ENCODE data around the gene ZNF181.

The ZNF181 gene

GRCh38 chr19:34757441-34757840, 23.4 kb downstream of the ZNF181 start:
- no peak for DNase-seq

DNA sequence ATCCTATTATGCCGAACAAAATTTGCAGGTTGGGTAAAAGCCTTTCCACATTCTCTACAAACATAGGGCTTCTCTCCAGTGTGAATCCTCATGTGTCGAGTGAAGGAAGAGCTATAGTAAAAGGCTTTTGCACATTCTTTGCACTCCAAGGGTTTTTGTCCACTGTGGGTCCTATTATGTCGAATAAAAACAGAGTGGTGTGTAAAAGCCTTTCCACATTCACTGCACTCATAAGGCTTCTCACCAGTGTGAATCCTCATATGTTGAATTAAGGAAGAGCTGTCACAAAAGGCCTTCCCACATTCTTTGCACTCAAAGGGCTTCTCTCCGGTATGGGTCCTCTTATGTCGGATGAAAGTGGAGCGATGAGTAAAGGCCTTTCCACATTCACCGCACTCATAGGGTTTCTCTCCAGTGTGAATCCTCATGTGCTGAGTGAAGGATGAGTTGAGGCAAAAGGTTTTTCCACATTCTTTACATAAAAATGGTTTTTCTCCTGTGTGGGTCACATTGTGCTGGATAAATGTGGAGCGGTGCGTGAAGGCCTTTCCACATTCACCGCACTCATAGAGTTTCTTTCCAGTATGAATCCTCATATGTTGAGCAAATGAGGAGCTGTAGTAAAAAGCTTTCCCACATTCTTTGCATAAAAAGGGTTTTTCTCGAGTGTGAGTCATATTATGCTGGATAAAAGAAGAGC, 25.3 kb downstream of the ZNF181 start:
- DNase-seq = no peak

- DNase-seq = no peak
Observed at GRCh38 chr19:34766386-34766785, 32.3 kb downstream of the ZNF181 start.

- no peak for DNase-seq
Observed at GRCh38 chr19:34767951-34768350, 33.9 kb downstream of the ZNF181 start.

- DNase-seq = peak; percentile 23 to 92 (median 78)
Observed at GRCh38 chr19:34772697-34773554, 38.9 kb downstream of the ZNF181 start, which contains the start of gene ZNF599. TSS of gene ZNF599 (minus strand) at chr19:34773215. CDS start at chr19:34772841, 374 bp downstream.

DNA sequence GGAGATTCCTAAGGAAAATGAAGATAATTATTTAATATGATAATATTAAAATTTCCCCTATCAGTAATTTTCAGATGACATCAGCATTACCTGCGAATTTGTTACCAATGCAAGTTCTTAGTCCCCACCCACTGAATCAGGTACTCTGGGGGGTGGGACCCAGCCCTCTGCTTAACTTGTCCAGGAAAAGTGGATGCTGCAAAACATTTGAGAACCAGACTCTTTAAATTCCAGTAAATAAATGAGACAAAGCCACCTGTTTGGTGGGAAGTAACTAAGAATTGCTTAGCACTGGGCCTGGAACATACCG, 39.5 kb downstream of the ZNF181 start:
- no peak for DNase-seq

GRCh38 chr19:34774857-34775256, 40.8 kb downstream of the ZNF181 start:
- no peak for DNase-seq

GRCh38 chr19:34778342-34778741, 44.3 kb downstream of the ZNF181 start:
- no peak for DNase-seq

DNA sequence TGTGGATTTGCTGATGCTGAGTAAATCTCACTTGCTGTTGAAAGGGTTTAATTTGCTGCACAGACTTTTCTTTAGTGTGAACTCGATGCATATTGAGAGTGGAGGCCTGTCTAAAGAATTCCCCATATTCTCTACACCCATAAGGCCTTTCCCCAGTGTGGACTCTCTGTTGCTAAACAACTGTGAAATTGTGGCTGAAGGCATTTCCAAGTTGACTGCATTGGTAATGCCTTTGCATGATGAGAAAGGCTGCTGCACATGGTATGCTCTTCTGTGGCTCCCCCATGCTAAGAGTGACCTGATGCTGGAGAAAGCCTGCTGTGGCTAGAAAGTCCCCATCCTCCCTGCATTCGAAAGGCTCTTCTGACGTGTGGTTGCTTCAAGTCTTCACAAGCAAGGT, 45.6 kb downstream of the ZNF181 start:
- DNase-seq = no peak

GRCh38 chr19:34786236-34786635, 52.2 kb downstream of the ZNF181 start:
- DNase-seq = no peak

DNA sequence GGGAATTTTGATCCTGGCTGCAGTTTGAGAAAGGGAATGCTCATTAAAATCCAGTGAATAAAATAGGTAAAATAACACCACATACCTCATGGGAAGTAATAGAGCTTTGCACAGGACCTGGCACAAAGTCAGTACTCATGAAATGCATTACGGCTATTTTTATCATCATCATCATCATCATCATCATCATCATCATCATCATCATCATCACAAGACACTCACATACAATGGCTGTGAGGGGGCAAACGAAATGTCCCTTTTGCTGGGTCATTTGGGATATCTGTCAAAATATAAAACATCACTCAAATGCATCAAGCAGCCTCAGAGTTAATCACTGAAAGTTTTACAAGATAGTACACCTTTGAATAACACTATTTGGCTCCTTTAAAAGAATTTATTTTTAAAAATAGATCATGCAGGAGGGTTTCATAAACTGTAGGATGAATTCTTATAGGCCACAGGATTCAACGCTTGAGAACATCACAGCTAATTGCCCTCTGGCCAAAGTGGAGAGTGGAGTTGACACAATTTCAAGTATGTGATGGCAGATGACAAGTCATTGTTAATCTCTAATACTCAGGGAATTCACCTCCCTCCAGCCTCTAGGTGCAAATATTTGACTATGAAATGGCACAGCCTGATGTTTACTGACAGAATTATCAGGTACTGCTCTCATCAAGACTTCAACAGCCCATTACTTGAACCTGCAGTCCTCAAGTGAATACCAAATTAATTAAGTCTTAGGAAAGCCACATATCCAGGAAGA, 53.2 kb downstream of the ZNF181 start:
- DNase-seq = no peak

- DNase-seq = no peak
Observed at GRCh38 chr19:34788074-34788473, 54.0 kb downstream of the ZNF181 start.

DNA sequence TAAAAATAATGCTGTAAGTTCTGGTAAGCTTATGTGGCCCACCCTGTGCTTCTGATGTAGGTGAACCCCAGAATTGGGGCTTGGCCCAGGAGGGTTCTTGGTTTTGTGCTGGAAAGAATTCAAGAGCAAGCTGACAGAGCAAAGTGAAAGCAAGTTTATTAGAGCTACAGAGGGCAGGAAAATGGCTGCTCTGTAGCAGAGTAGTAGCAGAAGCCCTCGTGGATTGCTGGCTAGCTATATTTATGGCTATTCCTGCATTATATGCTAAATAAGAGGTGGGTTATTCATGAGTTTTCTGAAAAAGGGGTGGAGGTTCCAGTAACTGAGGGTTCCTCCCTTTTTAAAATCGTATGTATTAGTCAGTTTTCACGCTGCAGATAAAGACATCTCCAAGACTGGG, 59.5 kb downstream of the ZNF181 start:
- DNase-seq = no peak

DNA sequence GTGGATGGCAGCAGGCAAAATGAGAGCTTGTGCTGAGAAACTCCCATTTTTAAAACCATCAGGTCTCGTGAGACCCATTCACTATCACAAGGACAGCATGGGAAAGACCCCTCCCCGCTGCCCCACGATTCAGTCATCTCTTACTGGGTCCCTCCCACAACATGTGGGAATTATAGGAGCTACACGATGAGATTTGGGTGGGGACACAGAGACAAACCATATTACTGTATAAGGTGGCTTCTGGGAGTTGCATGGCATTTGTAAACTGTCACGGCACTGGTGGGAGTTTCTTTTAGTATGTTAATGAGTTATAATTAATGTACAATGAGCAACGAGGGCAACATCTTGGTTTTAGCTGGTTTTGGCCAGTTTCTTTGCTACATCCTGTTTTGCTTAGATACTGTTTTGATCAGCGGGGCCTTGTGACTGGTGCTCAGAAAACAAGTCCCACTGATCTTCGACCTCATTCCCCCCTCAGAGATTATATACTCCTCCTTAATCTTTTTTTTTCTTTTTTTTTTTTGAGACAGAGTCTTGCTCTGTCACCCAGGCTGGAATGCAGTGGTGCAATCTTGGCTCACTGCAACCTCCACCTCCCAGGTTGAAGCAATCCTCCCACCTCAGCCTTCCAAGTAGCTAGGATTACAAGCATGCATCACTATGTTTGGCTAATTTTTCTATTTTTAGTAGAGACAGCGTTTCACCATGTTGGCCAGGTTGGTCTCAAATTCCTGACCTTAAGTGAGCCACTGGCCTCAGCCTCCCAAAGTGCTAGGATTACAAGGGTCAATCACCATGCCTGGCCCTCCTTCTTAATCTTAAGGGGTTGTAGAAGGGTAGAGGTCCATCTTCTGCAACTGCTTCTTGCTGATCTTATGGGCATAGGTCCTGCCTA, 60.3 kb downstream of the ZNF181 start:
- DNase-seq = no peak
